Fibroblast of mammary gland (primary cell): Measurements from ENCODE around the gene GRAMD1B.

Experiments used
- DNase-seq: peaks from one replicate; pipeline ENCODE4 v3.0.0-alpha.2; 2010; ENCODE audit warnings: low read depth
- H3K4me3 ChIP-seq: 2 replicates; pipeline ENCODE4 v1.5.1; 2011; ENCODE audit warnings: low read depth, mild to moderate bottlenecking, low read length, moderate library complexity; ENCODE audit not compliant: control insufficient read depth
- CTCF ChIP-seq: conservative IDR thresholded peaks from 2 replicates; pipeline ENCODE4 v1.5.1; 2011; ENCODE audit warnings: low read depth, low read length, inconsistent platforms; ENCODE audit not compliant: control insufficient read depth, insufficient read depth

GRAMD1B gene

GRCh38 chr11:123665306-123665705 is 235.2 kb downstream of the GRAMD1B start:
- no peak for TF ChIP-seq CTCF
- H3K4me3 ChIP-seq = no peak overlapping the region
- DNase-seq = no peak

- no peak overlapping the region for H3K4me3 ChIP-seq
- DNase-seq = no peak
- TF ChIP-seq CTCF = no peak
These were observed 240.0 kb downstream of the GRAMD1B start for GRCh38 chr11:123670081-123670480.

- DNase-seq = no peak
These were observed 241.5 kb downstream of the GRAMD1B start for GRCh38 chr11:123671534-123671933.

GRCh38 chr11:123672568-123672967 is 242.5 kb downstream of the GRAMD1B start:
- no peak for TF ChIP-seq CTCF
- no peak overlapping the region for H3K4me3 ChIP-seq
- DNase-seq = no peak

More at GRCh38 chr11:123671534-123671933, 241.5 kb downstream of the GRAMD1B start:
- H3K4me3 ChIP-seq = no peak overlapping the region
- TF ChIP-seq CTCF = no peak

GRCh38 chr11:123674297-123674696 is 244.2 kb downstream of the GRAMD1B start:
- no peak overlapping the region for H3K4me3 ChIP-seq
- no peak for TF ChIP-seq CTCF
- DNase-seq = no peak
